Neural crest cell (in vitro differentiated cells): ENCODE measurements around the gene TMEM38A. TPM values are rescaled to one million over a fixed set of nuclear protein-coding genes. Genes with fewer than 3 reads are reported as not detected.
A peak's percentile ranks its signal among the peaks of the same experiment; 100 is the strongest.

Experiments
- DNase-seq: peaks from one replicate; pipeline ENCODE4 v3.0.0; 2021; ENCODE audit warnings: low read depth, mixed read lengths, low spot score
- H3K27ac Mint-ChIP-seq: one replicate; pipeline ENCODE4 v1.8.0; 2021; ENCODE audit warnings: mild to moderate bottlenecking, mixed read lengths; ENCODE audit not compliant: unreplicated experiment
- H3K27me3 Mint-ChIP-seq: 2 replicates; pipeline ENCODE4 v1.8.0; 2021; ENCODE audit warnings: low read depth, mild to moderate bottlenecking, mixed read lengths
- H3K36me3 Mint-ChIP-seq: 2 replicates; pipeline ENCODE4 v1.8.0; 2021; ENCODE audit warnings: low read depth, mild to moderate bottlenecking, mixed read lengths
- H3K4me1 Mint-ChIP-seq: 2 replicates; pipeline ENCODE4 v1.8.0; 2021; ENCODE audit warnings: mixed read lengths
- H3K4me3 Mint-ChIP-seq: one replicate; pipeline ENCODE4 v1.8.0; 2021; ENCODE audit warnings: mild to moderate bottlenecking, mixed read lengths
- H3K9me3 Mint-ChIP-seq: 2 replicates; pipeline ENCODE4 v1.8.0; 2021; ENCODE audit warnings: mixed read lengths
- total RNA-seq: library from RNA; stranded (reverse); gene quantifications from 2 replicates; pipeline ENCODE4 v1.2.1, GENCODE V29; 2021
- TF ChIP-seq, protein P1 (sequence below): fragments of 200-600 bp; sonication (generic); conservative IDR thresholded peaks from 2 replicates; pipeline ENCODE4 v1.5.0; 2021; ENCODE audit warnings: antibody characterized with exemption, mild to moderate bottlenecking

Gene TMEM38A
- total RNA-seq, 1 donor from 2014 or later = 3.4 TPM

DNA sequence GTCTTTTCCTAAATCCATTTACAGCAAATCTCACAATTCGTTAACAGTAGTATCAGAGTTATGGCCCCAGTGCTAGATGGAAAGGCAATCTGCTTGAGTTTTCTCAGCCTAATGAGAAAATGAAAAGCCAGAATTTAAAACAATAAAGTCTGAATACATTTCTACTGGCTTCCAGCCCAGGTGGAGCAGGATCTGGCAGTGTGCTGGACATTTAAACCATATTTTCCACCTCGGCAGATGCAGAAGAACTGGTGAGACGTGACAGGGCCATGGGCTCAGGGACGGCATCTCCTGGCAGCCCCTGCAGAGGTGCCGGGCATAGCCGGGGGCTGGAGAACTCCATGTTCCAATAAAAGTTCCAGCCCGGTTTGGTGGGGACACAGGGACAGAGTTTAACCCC is 8.1 kb upstream of the TMEM38A start:
- TF ChIP-seq, protein P1, sequence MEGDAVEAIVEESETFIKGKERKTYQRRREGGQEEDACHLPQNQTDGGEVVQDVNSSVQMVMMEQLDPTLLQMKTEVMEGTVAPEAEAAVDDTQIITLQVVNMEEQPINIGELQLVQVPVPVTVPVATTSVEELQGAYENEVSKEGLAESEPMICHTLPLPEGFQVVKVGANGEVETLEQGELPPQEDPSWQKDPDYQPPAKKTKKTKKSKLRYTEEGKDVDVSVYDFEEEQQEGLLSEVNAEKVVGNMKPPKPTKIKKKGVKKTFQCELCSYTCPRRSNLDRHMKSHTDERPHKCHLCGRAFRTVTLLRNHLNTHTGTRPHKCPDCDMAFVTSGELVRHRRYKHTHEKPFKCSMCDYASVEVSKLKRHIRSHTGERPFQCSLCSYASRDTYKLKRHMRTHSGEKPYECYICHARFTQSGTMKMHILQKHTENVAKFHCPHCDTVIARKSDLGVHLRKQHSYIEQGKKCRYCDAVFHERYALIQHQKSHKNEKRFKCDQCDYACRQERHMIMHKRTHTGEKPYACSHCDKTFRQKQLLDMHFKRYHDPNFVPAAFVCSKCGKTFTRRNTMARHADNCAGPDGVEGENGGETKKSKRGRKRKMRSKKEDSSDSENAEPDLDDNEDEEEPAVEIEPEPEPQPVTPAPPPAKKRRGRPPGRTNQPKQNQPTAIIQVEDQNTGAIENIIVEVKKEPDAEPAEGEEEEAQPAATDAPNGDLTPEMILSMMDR = no peak
- no peak overlapping the region for H3K27ac Mint-ChIP-seq
- H3K9me3 Mint-ChIP-seq = no peaks in the 10 kb centered on the region
- H3K4me1 Mint-ChIP-seq = no peaks in the 10 kb centered on the region
- H3K27me3 Mint-ChIP-seq = no peaks in the 10 kb centered on the region
- DNase-seq = no peak
- H3K4me3 Mint-ChIP-seq = no peak overlapping the region
- H3K36me3 Mint-ChIP-seq = peaks cover 42% of the 10 kb centered on the region

DNA sequence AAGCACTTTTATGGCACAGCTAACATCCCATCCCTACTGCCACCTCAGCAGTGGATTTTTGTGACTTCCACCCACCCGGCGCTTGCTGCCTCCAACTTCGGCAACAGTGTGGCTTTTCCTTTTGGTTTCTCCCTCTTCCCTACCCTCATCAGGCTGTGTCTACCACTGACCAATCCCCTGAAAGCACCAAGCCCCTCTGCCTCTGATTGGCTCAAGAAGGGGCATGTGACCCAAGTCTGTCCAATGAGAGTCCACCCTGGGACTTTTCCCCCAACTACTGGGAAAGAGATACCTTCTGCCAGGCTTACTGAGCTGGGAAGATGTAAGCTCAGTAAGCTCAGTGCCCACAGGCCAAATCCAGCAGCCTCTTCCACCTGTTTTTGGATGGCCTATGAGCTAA is 6.8 kb upstream of the TMEM38A start:
- Mint-ChIP-seq H3K4me3 (peak overlapping the region; percentile 40), H3K27ac (no peak overlapping the region), H3K9me3 (no peaks in the 10 kb centered on the region), H3K27me3 (no peaks in the 10 kb centered on the region), H3K4me1 (peaks cover 11% of the 10 kb centered on the region), H3K36me3 (peaks cover 43% of the 10 kb centered on the region)
- no peak for DNase-seq
- TF ChIP-seq, protein P1 = no peak

DNA sequence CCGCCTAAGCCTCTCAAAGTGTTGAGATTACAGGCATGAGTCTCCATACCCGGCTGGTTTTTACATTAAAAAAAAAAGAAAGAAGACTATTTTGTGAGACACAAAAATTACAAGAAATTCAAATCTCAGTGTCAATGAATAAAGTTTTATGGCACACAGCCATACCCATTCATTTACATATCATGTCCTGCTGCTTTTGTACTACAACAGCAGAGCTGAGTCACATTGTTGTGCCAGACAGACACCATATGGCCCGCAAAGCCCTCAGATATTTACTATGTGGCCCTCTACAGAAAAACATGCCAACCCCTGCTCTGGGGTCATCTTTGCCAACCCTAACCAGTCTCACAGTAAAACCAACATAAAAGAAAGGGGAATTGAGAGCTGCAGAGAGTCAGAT is 6.3 kb upstream of the TMEM38A start:
- DNase-seq = no peak
- peaks cover 43% of the 10 kb centered on the region for H3K36me3 Mint-ChIP-seq
- no peak overlapping the region for H3K27ac Mint-ChIP-seq
- TF ChIP-seq, protein P1 = no peak
- H3K27me3 Mint-ChIP-seq = no peaks in the 10 kb centered on the region
- peaks cover 14% of the 10 kb centered on the region for H3K4me1 Mint-ChIP-seq
- peak overlapping the region; percentile 40 for H3K4me3 Mint-ChIP-seq
- no peaks in the 10 kb centered on the region for H3K9me3 Mint-ChIP-seq

GRCh38 chr19:16655727-16656126 is 5.2 kb upstream of the TMEM38A start:
- H3K9me3 Mint-ChIP-seq = no peaks in the 10 kb centered on the region
- H3K27me3 Mint-ChIP-seq = peaks cover 3% of the 10 kb centered on the region
- peaks cover 38% of the 10 kb centered on the region for H3K36me3 Mint-ChIP-seq
- DNase-seq = no peak
- peaks cover 18% of the 10 kb centered on the region for H3K4me1 Mint-ChIP-seq
- TF ChIP-seq, protein P1 = no peak
- H3K27ac Mint-ChIP-seq = no peak overlapping the region
- no peak overlapping the region for H3K4me3 Mint-ChIP-seq

DNA sequence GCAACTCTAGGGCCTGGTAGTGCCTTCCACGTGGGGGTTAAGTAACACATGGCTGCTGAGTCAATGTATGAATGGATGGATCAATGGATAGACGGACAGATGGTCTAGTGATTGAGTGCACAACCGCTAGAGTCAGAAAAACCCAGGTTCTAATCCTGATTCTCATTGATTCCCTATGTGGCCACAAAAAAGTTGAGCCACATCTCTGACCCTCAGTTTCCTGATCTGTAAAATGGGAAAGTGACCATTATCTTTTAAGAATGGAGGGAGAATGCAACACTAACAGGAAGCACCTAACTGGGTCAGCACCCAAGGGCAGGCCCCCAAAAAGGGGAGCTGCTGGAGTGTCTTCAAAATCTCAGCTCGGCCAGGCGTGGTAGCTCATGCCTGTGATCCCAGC is 3.6 kb upstream of the TMEM38A start:
- TF ChIP-seq, protein P1 = no peak
- H3K9me3 Mint-ChIP-seq = no peaks in the 10 kb centered on the region
- DNase-seq = no peak
- H3K4me1 Mint-ChIP-seq = peaks cover 28% of the 10 kb centered on the region
- peaks cover 26% of the 10 kb centered on the region for H3K36me3 Mint-ChIP-seq
- no peak overlapping the region for H3K27ac Mint-ChIP-seq
- H3K27me3 Mint-ChIP-seq = peaks cover 15% of the 10 kb centered on the region
- peak overlapping the region; percentile 72 for H3K4me3 Mint-ChIP-seq

GRCh38 chr19:16659464-16659831 is 1.5 kb upstream of the TMEM38A start:
- TF ChIP-seq, protein P1 = no peak
- Mint-ChIP-seq H3K36me3 (peaks cover 17% of the 10 kb centered on the region), H3K27ac (peak overlapping the region; percentile 78), H3K9me3 (no peaks in the 10 kb centered on the region), H3K27me3 (peaks cover 20% of the 10 kb centered on the region), H3K4me1 (peaks cover 28% of the 10 kb centered on the region), H3K4me3 (peak overlapping the region; percentile 100)
- no peak for DNase-seq
